Measurements from ENCODE around the gene TTC7B.
A peak's percentile ranks its signal among the peaks of the same experiment; 100 is the strongest.

TTC7B gene

DNA sequence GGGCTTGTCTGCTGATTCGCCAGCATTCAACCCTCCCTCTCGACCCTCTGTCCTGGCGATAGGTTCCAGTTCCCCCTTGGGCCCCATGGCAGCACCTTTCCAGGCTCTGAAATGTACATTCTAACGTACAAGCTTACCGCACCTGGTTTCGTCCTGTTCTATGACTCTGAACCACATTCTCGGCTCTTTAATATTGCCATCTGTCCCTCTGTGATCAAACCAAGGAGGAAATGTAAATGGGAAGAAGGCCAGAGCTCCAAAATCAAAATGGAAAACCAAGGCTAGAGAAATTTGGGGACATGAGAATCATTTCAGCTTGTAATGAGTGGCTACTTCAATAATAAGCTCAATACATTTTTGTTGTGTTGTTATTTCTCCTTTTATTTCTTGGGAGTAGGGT lies 117.2 kb downstream of the TTC7B start:
- Histone ChIP-seq H3K4me1 (ENCODE audit: control insufficient read depth in 1 of 2, insufficient read depth in 2 of 2, low read length in 2 of 2) (peaks cover 8 to 18% of the 10 kb centered on the region in 2 experiments), H2BK12ac (ENCODE audit: low read length) (no peak overlapping the region), H3K9me3 (ENCODE audit: insufficient read depth, low read depth, low read length) (no peaks in the 10 kb centered on the region), H3K4me3 (ENCODE audit: low read depth, low read length) (no peak overlapping the region), H3K4me2 (ENCODE audit: low read length) (no peak overlapping the region), H3K27ac (ENCODE audit: low read depth, low read length) (no peak overlapping the region), H3K79me2 (ENCODE audit: control insufficient read depth, insufficient read depth, low read length, poor library complexity) (no peaks in the 10 kb centered on the region), H4K12ac (ENCODE audit: low read depth, low read length) (no peak overlapping the region), H3K36me3 (ENCODE audit: control insufficient read depth in 1 of 2, insufficient read depth in 2 of 2, low read length in 2 of 2) (peaks cover 2 to 3% of the 10 kb centered on the region in 2 experiments), H3K79me1 (ENCODE audit: low read length) (peaks cover 3% of the 10 kb centered on the region), H2BK120ac (ENCODE audit: insufficient read depth, low read length, poor library complexity) (no peak overlapping the region), H3K27me3 (ENCODE audit: insufficient read depth, low read length) (no peaks in the 10 kb centered on the region), H4K8ac (ENCODE audit: low read depth, low read length) (no peak overlapping the region), H3K23ac (ENCODE audit: low read length) (no peak overlapping the region), H3K4ac (ENCODE audit: low read depth, low read length) (no peak overlapping the region), H4K91ac (ENCODE audit: low read depth, low read length) (no peak overlapping the region), H2BK5ac (ENCODE audit: low read depth, low read length, poor library complexity) (no peak overlapping the region), H3K14ac (ENCODE audit: low read length) (no peak overlapping the region), H3K9ac (ENCODE audit: low read length) (no peak overlapping the region), H3K18ac (ENCODE audit: low read length) (no peak overlapping the region), H2AK5ac (ENCODE audit: low read length) (no peak overlapping the region), H2AFZ (ENCODE audit: insufficient read depth, low read length, poor library complexity) (no peak overlapping the region)
- WGBS (ENCODE audit: extremely low coverage, insufficient coverage, insufficient read length), result no CpG with 5 or more reads among the region's 7 CpGs
- no peak for DNase-seq

DNA sequence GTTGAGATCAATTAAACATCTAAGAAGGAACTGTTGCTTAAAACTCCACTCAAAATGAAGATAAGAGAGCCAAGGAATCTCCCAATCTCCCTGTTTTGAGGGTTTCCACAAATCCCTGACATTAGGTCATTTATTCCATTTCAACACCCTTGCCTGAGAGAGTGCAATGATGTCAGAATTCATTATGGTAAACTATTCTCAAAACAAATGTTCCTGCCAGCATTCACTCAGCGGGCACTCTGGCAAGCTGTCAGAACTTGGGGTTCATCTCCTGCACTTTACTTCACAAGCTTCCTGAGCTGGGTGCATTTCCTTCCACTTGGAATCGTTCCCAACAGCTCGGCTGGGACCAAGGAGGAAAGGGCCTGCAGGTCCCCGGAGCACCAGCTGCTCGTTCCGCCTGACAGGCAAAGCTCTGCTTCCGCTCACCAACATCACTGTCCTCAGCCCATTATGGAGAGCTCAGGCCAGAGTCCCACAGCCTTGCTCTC lies 117.8 kb downstream of the TTC7B start:
- Histone ChIP-seq H2BK5ac (ENCODE audit: low read depth, low read length, poor library complexity) (no peak overlapping the region), H3K79me2 (ENCODE audit: control insufficient read depth, insufficient read depth, low read length, poor library complexity) (no peaks in the 10 kb centered on the region), H3K9ac (ENCODE audit: low read length) (no peak overlapping the region), H4K8ac (ENCODE audit: low read depth, low read length) (no peak overlapping the region), H4K12ac (ENCODE audit: low read depth, low read length) (no peak overlapping the region), H3K4me2 (ENCODE audit: low read length) (no peak overlapping the region), H3K14ac (ENCODE audit: low read length) (no peak overlapping the region), H2AK5ac (ENCODE audit: low read length) (no peak overlapping the region), H2BK12ac (ENCODE audit: low read length) (no peak overlapping the region), H3K79me1 (ENCODE audit: low read length) (peaks cover 3% of the 10 kb centered on the region), H3K4me3 (ENCODE audit: low read depth, low read length) (no peak overlapping the region), H3K36me3 (ENCODE audit: control insufficient read depth in 1 of 2, insufficient read depth in 2 of 2, low read length in 2 of 2) (peaks cover 0 to 2% of the 10 kb centered on the region in 2 experiments), H3K23ac (ENCODE audit: low read length) (no peak overlapping the region), H3K18ac (ENCODE audit: low read length) (no peak overlapping the region), H3K27ac (ENCODE audit: low read depth, low read length) (no peak overlapping the region), H2AFZ (ENCODE audit: insufficient read depth, low read length, poor library complexity) (no peak overlapping the region), H3K27me3 (ENCODE audit: insufficient read depth, low read length) (no peaks in the 10 kb centered on the region), H2BK120ac (ENCODE audit: insufficient read depth, low read length, poor library complexity) (peak overlapping the region; percentile 15), H3K9me3 (ENCODE audit: insufficient read depth, low read depth, low read length) (no peaks in the 10 kb centered on the region), H4K91ac (ENCODE audit: low read depth, low read length) (no peak overlapping the region), H3K4ac (ENCODE audit: low read depth, low read length) (no peak overlapping the region), H3K4me1 (ENCODE audit: control insufficient read depth in 1 of 2, insufficient read depth in 2 of 2, low read length in 2 of 2) (peaks cover 8 to 14% of the 10 kb centered on the region in 2 experiments)
- WGBS (ENCODE audit: extremely low coverage, insufficient coverage, insufficient read length), result no CpG with 5 or more reads among the region's 7 CpGs
- DNase-seq, result no peak

GRCh38 chr14:90697577-90698206 lies 118.5 kb downstream of the TTC7B start:
- Histone ChIP-seq H2BK5ac (ENCODE audit: low read depth, low read length, poor library complexity) (no peak overlapping the region), H4K8ac (ENCODE audit: low read depth, low read length) (no peak overlapping the region), H3K27ac (ENCODE audit: low read depth, low read length) (no peak overlapping the region), H2BK120ac (ENCODE audit: insufficient read depth, low read length, poor library complexity) (no peak overlapping the region), H3K23ac (ENCODE audit: low read length) (no peak overlapping the region), H3K36me3 (ENCODE audit: control insufficient read depth in 1 of 2, insufficient read depth in 2 of 2, low read length in 2 of 2) (peaks cover 0 to 2% of the 10 kb centered on the region in 2 experiments), H3K4me3 (ENCODE audit: low read depth, low read length) (no peak overlapping the region), H3K9me3 (ENCODE audit: insufficient read depth, low read depth, low read length) (no peaks in the 10 kb centered on the region), H3K9ac (ENCODE audit: low read length) (no peak overlapping the region), H3K14ac (ENCODE audit: low read length) (no peak overlapping the region), H3K4me2 (ENCODE audit: low read length) (no peak overlapping the region), H2AFZ (ENCODE audit: insufficient read depth, low read length, poor library complexity) (no peak overlapping the region), H4K12ac (ENCODE audit: low read depth, low read length) (no peak overlapping the region), H3K27me3 (ENCODE audit: insufficient read depth, low read length) (no peaks in the 10 kb centered on the region), H2AK5ac (ENCODE audit: low read length) (no peak overlapping the region), H3K79me2 (ENCODE audit: control insufficient read depth, insufficient read depth, low read length, poor library complexity) (no peaks in the 10 kb centered on the region), H3K79me1 (ENCODE audit: low read length) (peaks cover 3% of the 10 kb centered on the region), H2BK12ac (ENCODE audit: low read length) (no peak overlapping the region), H4K91ac (ENCODE audit: low read depth, low read length) (no peak overlapping the region), H3K4ac (ENCODE audit: low read depth, low read length) (no peak overlapping the region), H3K18ac (ENCODE audit: low read length) (no peak overlapping the region), H3K4me1 (ENCODE audit: control insufficient read depth in 1 of 2, insufficient read depth in 2 of 2, low read length in 2 of 2) (peaks cover 8 to 14% of the 10 kb centered on the region in 2 experiments)
- no CpG with 5 or more reads among the region's 15 CpGs for WGBS (ENCODE audit: extremely low coverage, insufficient coverage, insufficient read length)
- peak; percentile 68 to 89 for DNase-seq

GRCh38 chr14:90697132-90697531 lies 119.1 kb downstream of the TTC7B start:
- H3K79me2 ChIP-seq (ENCODE audit: control insufficient read depth, insufficient read depth, low read length, poor library complexity), result no peaks in the 10 kb centered on the region
- no CpG with 5 or more reads among the region's 2 CpGs for WGBS (ENCODE audit: extremely low coverage, insufficient coverage, insufficient read length)
- H3K4me2 ChIP-seq (ENCODE audit: low read length), result no peak overlapping the region
- no peak overlapping the region for H3K9ac ChIP-seq (ENCODE audit: low read length)
- no peak overlapping the region for H2BK12ac ChIP-seq (ENCODE audit: low read length)
- no peak overlapping the region for H2BK120ac ChIP-seq (ENCODE audit: insufficient read depth, low read length, poor library complexity)
- no peaks in the 10 kb centered on the region for H3K27me3 ChIP-seq (ENCODE audit: insufficient read depth, low read length)
- H3K27ac ChIP-seq (ENCODE audit: low read depth, low read length), result no peak overlapping the region
- H3K4me3 ChIP-seq (ENCODE audit: low read depth, low read length), result no peak overlapping the region
- H3K18ac ChIP-seq (ENCODE audit: low read length), result no peak overlapping the region
- peaks cover 8 to 14% of the 10 kb centered on the region in 2 experiments for H3K4me1 ChIP-seq (ENCODE audit: control insufficient read depth in 1 of 2, insufficient read depth in 2 of 2, low read length in 2 of 2)
- H2AFZ ChIP-seq (ENCODE audit: insufficient read depth, low read length, poor library complexity), result no peak overlapping the region
- H2BK5ac ChIP-seq (ENCODE audit: low read depth, low read length, poor library complexity), result no peak overlapping the region
- no peak overlapping the region for H4K8ac ChIP-seq (ENCODE audit: low read depth, low read length)
- H3K14ac ChIP-seq (ENCODE audit: low read length), result no peak overlapping the region
- H4K12ac ChIP-seq (ENCODE audit: low read depth, low read length), result no peak overlapping the region
- H3K9me3 ChIP-seq (ENCODE audit: insufficient read depth, low read depth, low read length), result no peaks in the 10 kb centered on the region
- H2AK5ac ChIP-seq (ENCODE audit: low read length), result no peak overlapping the region
- no peak overlapping the region for H3K4ac ChIP-seq (ENCODE audit: low read depth, low read length)
- H3K36me3 ChIP-seq (ENCODE audit: control insufficient read depth in 1 of 2, insufficient read depth in 2 of 2, low read length in 2 of 2), result peaks cover 0 to 2% of the 10 kb centered on the region in 2 experiments
- no peak overlapping the region for H4K91ac ChIP-seq (ENCODE audit: low read depth, low read length)
- peaks cover 3% of the 10 kb centered on the region for H3K79me1 ChIP-seq (ENCODE audit: low read length)
- no peak overlapping the region for H3K23ac ChIP-seq (ENCODE audit: low read length)
- DNase-seq, result no peak

Data from trophoblast cell (in vitro differentiated cells and primary cell).